Thyroid gland (tissue), 4 donors: ENCODE results near the gene WDR74. TPM values are rescaled to one million over a fixed set of nuclear protein-coding genes. Genes with fewer than 3 reads are reported as not detected.

Source experiments
- DNase-seq, 2 donors: peaks; one replicate each; pipeline ENCODE4 v3.0.0-alpha.2; 2019
- H3K27ac ChIP-seq, 3 donors: fragments of 200-600 bp; sonication (generic); 1 replicate in 2 of 3; 2 replicates in 1 of 3; pipeline ENCODE4 v1.5.1; 2016 to 2019; ENCODE audit warnings: mild to moderate bottlenecking in 1 of 3, moderate library complexity in 1 of 3
- H3K27me3 ChIP-seq: fragments of 200-600 bp; sonication (generic); one replicate; pipeline ENCODE4 v1.5.1; 2019
- H3K36me3 ChIP-seq, 2 donors: fragments of 200-600 bp; sonication (generic); one replicate each; pipeline ENCODE4 v1.5.1; 2016 to 2019
- H3K4me1 ChIP-seq, 2 donors: fragments of 200-600 bp; sonication (generic); one replicate each; pipeline ENCODE4 v1.5.1; 2017 to 2019
- H3K4me3 ChIP-seq, 3 donors: fragments of 200-600 bp; sonication (generic); replicated peaks in 1 of 3; 1 replicate in 2 of 3; 2 replicates in 1 of 3; pipeline ENCODE4 v1.5.1; 2016; ENCODE audit warnings: mild to moderate bottlenecking in 1 of 3
- H3K9me3 ChIP-seq: fragments of 200-600 bp; sonication (generic); one replicate; pipeline ENCODE4 v1.5.1; 2017
- POLR2A ChIP-seq, 2 donors: fragments of 450-650 bp; IDR thresholded peaks; one replicate each; pipeline ENCODE4 v1.6.1; 2017; ENCODE audit warnings: antibody characterized with exemption in 2 of 2, mild to moderate bottlenecking in 2 of 2, moderate library complexity in 1 of 2
- WGBS, 2 donors: methylation state at CpG; one replicate each; pipeline ENCODE4 v1.1.5; 2017; 5-methylcytosine and 5-hydroxymethylcytosine counted together
- intact Hi-C: fragments of 100-400 bp; cut with DNase I; formaldehyde crosslinking; loops from one replicate; pipeline ENCODE4 v1.15.1; 2023
- microRNA-seq: library from miRNA; unstranded; fragments of <30 nt; microRNA quantifications from one replicate; pipeline ENCODE4, GENCODE V29; 2016
- small RNA-seq: library from RNA; depleted of rRNA; stranded (forward); fragments of <200 nt; gene quantifications from one replicate; pipeline ENCODE3, GENCODE V24; 2016
- total RNA-seq, 4 donors: library from RNA; depleted of rRNA; stranded (reverse); fragments of >200 nt; gene quantifications; one replicate each; pipeline ENCODE4 v1.2.3, GENCODE V29; 2016
- TF ChIP-seq, protein P1 (sequence below), 6 experiments: fragments of 200-600 bp in 3 of 6; fragments of 450-650 bp in 3 of 6; sonication (generic) in 3 of 6; IDR thresholded peaks; one replicate each; pipeline ENCODE4 v1.5.1; 2016 to 2019; ENCODE audit warnings: antibody characterized with exemption in 6 of 6, mild to moderate bottlenecking in 2 of 6, inconsistent platforms in 1 of 6, moderate library complexity in 1 of 6

WDR74 gene
- total RNA-seq, 4 donors from 2014 or later = 25.2 to 76.1 (median 33.6) TPM

GRCh38 chr11:62788991-62789390, 50.4 kb downstream of the WDR74 start:
- intact Hi-C loops = loop anchor here (5.0 to 10.0 kb wide), 2 partner anchors 46 to 73 kb away; partner anchors contain the start of genes STX5, TEX54 and WDR74
- 86 to 87% methylated on average over 5 of the region's 5 CpGs for WGBS, 2 donors

DNA sequence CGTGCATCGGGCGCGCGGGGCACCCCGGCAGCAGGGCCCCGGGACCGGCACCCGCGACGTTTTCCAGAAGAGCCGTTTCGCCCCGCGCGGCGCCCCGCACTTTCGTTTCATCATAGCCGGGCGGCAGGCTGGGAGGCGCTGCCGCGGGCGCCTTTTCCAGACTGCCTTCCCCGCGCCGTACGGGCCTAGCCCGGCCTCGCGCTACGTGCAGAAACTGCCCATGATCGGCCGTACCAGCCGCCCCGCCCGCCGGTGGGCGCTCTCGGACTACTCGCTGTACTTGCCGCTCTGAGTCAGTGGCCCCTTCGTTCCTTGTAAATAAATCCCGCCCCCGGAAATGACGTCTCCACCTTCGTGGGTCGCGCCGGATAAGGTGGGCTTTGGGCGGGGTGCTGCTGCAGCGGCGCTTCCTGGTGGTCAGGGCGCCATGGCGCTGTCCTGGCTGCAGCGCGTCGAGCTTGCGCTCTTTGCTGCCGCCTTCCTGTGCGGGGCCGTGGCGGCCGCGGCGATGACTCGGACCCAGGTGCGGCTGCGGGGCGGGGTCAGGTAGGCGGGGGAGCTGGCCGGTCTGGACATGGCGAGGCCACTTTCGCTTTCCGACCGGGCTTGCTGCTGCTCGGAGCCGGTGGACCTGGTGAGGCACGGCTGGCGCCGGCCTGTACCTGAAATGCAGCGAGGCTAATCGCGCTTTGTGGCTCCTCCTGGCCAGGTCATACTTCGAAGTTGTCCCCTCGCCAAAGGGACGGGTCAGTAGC, 52.2 kb downstream of the WDR74 start, which contains the start of gene TMEM179B:
TMEM179B (plus strand) TSS at position 398 of the 755 bp plus-strand sequence; CDS start at position 428, 30 bp downstream.
- peak within 1 kb of the TSS; percentile 25 to 97 (median 45) for H3K4me3 ChIP-seq
- intact Hi-C loops = loop anchor here (5.0 to 10.0 kb wide), 2 partner anchors 48 to 75 kb away; partner anchors contain the start of genes STX5, TEX54 and WDR74
- peaks cover 0 to 6% of the 10 kb centered on the region in 2 donors for H3K36me3 ChIP-seq
- 0 to 1% methylated on average over 6 to 16 of the region's 88 CpGs for WGBS, 2 donors
- no peaks in the 10 kb centered on the region for H3K9me3 ChIP-seq
- peak; percentile 78 to 99 for TF ChIP-seq POLR2A (IDR thresholded peaks at IDR 0.05)
- TF ChIP-seq, protein P1, sequence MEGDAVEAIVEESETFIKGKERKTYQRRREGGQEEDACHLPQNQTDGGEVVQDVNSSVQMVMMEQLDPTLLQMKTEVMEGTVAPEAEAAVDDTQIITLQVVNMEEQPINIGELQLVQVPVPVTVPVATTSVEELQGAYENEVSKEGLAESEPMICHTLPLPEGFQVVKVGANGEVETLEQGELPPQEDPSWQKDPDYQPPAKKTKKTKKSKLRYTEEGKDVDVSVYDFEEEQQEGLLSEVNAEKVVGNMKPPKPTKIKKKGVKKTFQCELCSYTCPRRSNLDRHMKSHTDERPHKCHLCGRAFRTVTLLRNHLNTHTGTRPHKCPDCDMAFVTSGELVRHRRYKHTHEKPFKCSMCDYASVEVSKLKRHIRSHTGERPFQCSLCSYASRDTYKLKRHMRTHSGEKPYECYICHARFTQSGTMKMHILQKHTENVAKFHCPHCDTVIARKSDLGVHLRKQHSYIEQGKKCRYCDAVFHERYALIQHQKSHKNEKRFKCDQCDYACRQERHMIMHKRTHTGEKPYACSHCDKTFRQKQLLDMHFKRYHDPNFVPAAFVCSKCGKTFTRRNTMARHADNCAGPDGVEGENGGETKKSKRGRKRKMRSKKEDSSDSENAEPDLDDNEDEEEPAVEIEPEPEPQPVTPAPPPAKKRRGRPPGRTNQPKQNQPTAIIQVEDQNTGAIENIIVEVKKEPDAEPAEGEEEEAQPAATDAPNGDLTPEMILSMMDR (IDR thresholded peaks at IDR 0.05) = peak in 4 of 6 experiments; percentile 21 to 48 (median 36)
- peak; percentile 98 to 99 for DNase-seq
- peak within 1 kb of the TSS; percentile 88 to 96 (median 95) for H3K27ac ChIP-seq
- H3K4me1 ChIP-seq = peaks cover 24 to 32% of the 10 kb centered on the region in 2 donors
- no peaks in the 10 kb centered on the region for H3K27me3 ChIP-seq

More at GRCh38 chr11:62788991-62789390, 50.4 kb downstream of the WDR74 start:
- H3K36me3 ChIP-seq = peaks cover 8 to 10% of the 10 kb centered on the region in 2 donors
- no peak overlapping the region for H3K4me3 ChIP-seq
- no peaks in the 10 kb centered on the region for H3K27me3 ChIP-seq
- H3K9me3 ChIP-seq = no peaks in the 10 kb centered on the region
- DNase-seq = no peak
- peaks cover 27 to 36% of the 10 kb centered on the region in 2 donors for H3K4me1 ChIP-seq
- TF ChIP-seq, protein P1 (IDR thresholded peaks at IDR 0.05) = no peak
- no peak overlapping the region for H3K27ac ChIP-seq

- TF ChIP-seq POLR2A (IDR thresholded peaks at IDR 0.05) = no peak
- TF ChIP-seq, protein P1 (IDR thresholded peaks at IDR 0.05) = peak; percentile 83 to 99 (median 94)
- H3K4me1 ChIP-seq = peaks cover 22 to 29% of the 10 kb centered on the region in 2 donors
- H3K36me3 ChIP-seq = peaks cover 0 to 9% of the 10 kb centered on the region in 2 donors
- DNase-seq = peak; percentile 91 to 93
- peak overlapping the region; percentile 25 to 97 (median 45) for H3K4me3 ChIP-seq
- intact Hi-C loops = loop anchor here (5.0 to 10.0 kb wide), 2 partner anchors 48 to 76 kb away; partner anchors contain the start of genes STX5, TEX54 and WDR74
- H3K27ac ChIP-seq = peak overlapping the region; percentile 88 to 96 (median 95)
- 0 to 11% methylated on average over 7 to 8 of the region's 51 CpGs for WGBS, 2 donors
- no peaks in the 10 kb centered on the region for H3K27me3 ChIP-seq
- H3K9me3 ChIP-seq = no peaks in the 10 kb centered on the region
Observed at GRCh38 chr11:62786318-62787004, 52.9 kb downstream of the WDR74 start.

Small RNA genes within 50 kb of the gene (microRNA-seq; reads per million reads assigned to microRNA genes)
- 1.5 reads per million for gene MIR6514
- gene MIR6748 = not detected

Small RNA genes within 50 kb of the gene (small RNA-seq; reads per million reads assigned to genes)
- gene MIR6514 = 0.38 reads per million
- not detected for gene RF00099
- gene RNU6-118P = not detected
- not detected for gene SNORD22
- gene SNORD26 = not detected
- gene SNORD27 = not detected
- not detected for gene SNORD28
- gene SNORD30 = 1,060 reads per million, percentile 99 among the genes with 10 or more reads in this experiment

Other genes starting within 250 kb of the WDR74 start
- gene TUT1, start 248.1 kb downstream of the WDR74 start, total RNA-seq = 10 to 100 TPM; 13.7 to 20.0 (median 16.1) TPM
- gene MTA2, start 237.7 kb downstream of the WDR74 start, total RNA-seq = 10 to 100 TPM; 65.3 to 76.7 (median 70.7) TPM
- 10 to 100 TPM; 28.3 to 58.0 (median 46.6) TPM for gene EML3, start 226.8 kb downstream of the WDR74 start, total RNA-seq
- gene ROM1, start 226.3 kb downstream of the WDR74 start, total RNA-seq = 1 to 10 TPM; 2.5 to 7.0 (median 5.2) TPM
- gene B3GAT3, start 217.6 kb downstream of the WDR74 start, total RNA-seq = 10 to 100 TPM; 23.0 to 33.4 (median 25.1) TPM
- 100 to 1,000 TPM; 158 to 297 (median 201) TPM for gene GANAB, start 193.0 kb downstream of the WDR74 start, total RNA-seq
- gene INTS5, start 186.3 kb downstream of the WDR74 start, total RNA-seq = 10 to 100 TPM; 14.8 to 26.5 (median 23.5) TPM
- 10 to 100 TPM; 24.1 to 34.5 (median 29.6) TPM for gene C11orf98, start 174.4 kb downstream of the WDR74 start, total RNA-seq
- 10 to 100 TPM in 1 of 4 donors, 1 to 10 TPM in 2, under 1 TPM in 1; 0.83 to 13.5 (median 5.7) TPM for gene CSKMT, start 174.3 kb downstream of the WDR74 start, total RNA-seq
- gene UQCC3, start 167.9 kb downstream of the WDR74 start, total RNA-seq = 10 to 100 TPM in 2 of 4 donors, 1 to 10 TPM in 2; 5.7 to 10.6 (median 8.1) TPM
- 10 to 100 TPM in 2 of 4 donors, 1 to 10 TPM in 2; 5.8 to 15.5 (median 9.3) TPM for gene LBHD1, start 167.3 kb downstream of the WDR74 start, total RNA-seq
- 100 to 1,000 TPM; 120 to 184 (median 149) TPM for gene UBXN1, start 160.5 kb downstream of the WDR74 start, total RNA-seq
- gene LRRN4CL, start 150.1 kb downstream of the WDR74 start, total RNA-seq = 10 to 100 TPM in 2 of 4 donors, 1 to 10 TPM in 2; 2.5 to 18.3 (median 9.0) TPM
- gene BSCL2, start 132.2 kb downstream of the WDR74 start, total RNA-seq = 100 to 1,000 TPM in 2 of 4 donors, 10 to 100 TPM in 2; 54.9 to 153 (median 89.4) TPM
- not detected for gene GNG3, start 131.9 kb downstream of the WDR74 start, total RNA-seq
- 10 to 100 TPM; 16.4 to 30.8 (median 21.5) TPM for gene HNRNPUL2, start 112.1 kb downstream of the WDR74 start, total RNA-seq
- gene TTC9C, start 111.1 kb downstream of the WDR74 start, total RNA-seq = 10 to 100 TPM; 21.3 to 29.3 (median 25.4) TPM
- 10 to 100 TPM; 10.1 to 17.1 (median 14.8) TPM for gene ZBTB3, start 85.4 kb downstream of the WDR74 start, total RNA-seq
- gene POLR2G, start 78.0 kb downstream of the WDR74 start, total RNA-seq = 10 to 100 TPM; 32.1 to 76.5 (median 50.6) TPM
- 10 to 100 TPM; 41.2 to 55.0 (median 45.5) TPM for gene TAF6L, start 68.2 kb downstream of the WDR74 start, total RNA-seq
- 100 to 1,000 TPM in 2 of 4 donors, 10 to 100 TPM in 2; 78.6 to 126 (median 92.4) TPM for gene TMEM179B, start 52.2 kb downstream of the WDR74 start, total RNA-seq
- gene TMEM223, start 47.6 kb downstream of the WDR74 start, total RNA-seq = 10 to 100 TPM in 3 of 4 donors, 1 to 10 TPM in 1; 9.1 to 46.5 (median 29.7) TPM
- 10 to 100 TPM; 56.8 to 83.7 (median 80.9) TPM for gene NXF1, start 34.1 kb downstream of the WDR74 start, total RNA-seq
- 10 to 100 TPM; 26.3 to 62.8 (median 56.7) TPM for gene STX5, start 7.5 kb downstream of the WDR74 start, total RNA-seq
- gene TEX54, start 6.7 kb downstream of the WDR74 start, total RNA-seq = not detected
- 100 to 1,000 TPM; 145 to 295 (median 159) TPM for gene SLC3A2, start 41.3 kb upstream of the WDR74 start, total RNA-seq
- gene CHRM1, start 81.8 kb upstream of the WDR74 start, total RNA-seq = not detected
- gene SLC22A6, start 145.4 kb upstream of the WDR74 start, total RNA-seq = not detected
- gene SLC22A8, start 176.3 kb upstream of the WDR74 start, total RNA-seq = not detected